GM19035 (cell line): ENCODE results near the gene OTUD5.
"Not testable (repeated sequence)": the region's sequence is repeated elsewhere in the genome, so short reads cannot be mapped to it uniquely, and the experiment has no call there.

ENCODE experiments used
- ATAC-seq: cut with Tn5 transposase; IDR thresholded peaks from one replicate; pipeline ENCODE4 v1.9.1; 2021; ENCODE audit not compliant: unreplicated experiment

OTUD5 gene

DNA sequence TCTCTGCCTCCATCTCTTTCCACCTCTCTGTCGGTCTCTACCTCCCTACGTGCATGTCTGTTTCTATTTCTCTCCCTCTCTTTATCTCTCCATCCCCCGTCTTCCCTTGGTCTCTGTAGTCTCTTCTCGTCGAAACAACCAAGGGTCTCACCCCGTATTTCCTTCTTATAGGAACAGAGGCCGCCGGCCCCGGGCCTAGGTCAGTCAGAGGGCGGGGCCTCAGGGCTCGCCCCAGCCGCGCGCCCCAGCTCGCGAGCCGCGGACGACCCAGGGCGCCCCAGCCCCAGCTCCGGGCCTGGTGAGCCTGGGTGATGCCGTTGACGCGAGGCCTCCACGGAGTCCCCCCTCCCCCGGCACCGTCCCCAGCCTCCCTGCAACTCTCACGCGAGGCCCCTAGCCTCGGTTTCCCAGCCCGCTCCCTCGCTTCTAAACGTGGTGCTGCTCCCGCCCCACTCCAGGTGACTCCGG is 66.4 kb downstream of the OTUD5 start:
- peak; percentile 52 for ATAC-seq

- no peak for ATAC-seq
These were observed 67.0 kb downstream of the OTUD5 start for GRCh38 chrX:48890296-48890925.

GRCh38 chrX:48886586-48886985 is 70.8 kb downstream of the OTUD5 start:
- ATAC-seq: not testable (repeated sequence)

DNA sequence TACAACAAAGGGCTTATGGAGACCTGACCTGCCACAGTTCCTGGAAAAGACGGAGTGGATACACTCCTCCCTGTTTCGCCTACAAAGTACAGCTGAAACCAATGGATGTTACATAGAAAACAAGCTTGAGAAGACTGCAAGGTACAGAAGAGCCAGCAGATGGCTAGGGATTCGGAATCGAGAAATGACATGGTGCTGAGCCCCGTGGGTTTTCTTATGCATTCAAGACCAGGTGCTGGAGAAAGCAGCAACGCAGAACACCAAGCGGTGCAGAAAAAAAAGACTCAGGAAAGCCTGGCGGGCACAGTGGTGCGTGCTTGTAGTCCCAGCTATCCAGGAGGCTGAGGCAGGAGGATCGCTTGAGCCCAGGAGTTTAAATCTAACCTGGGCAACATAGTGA is 73.7 kb downstream of the OTUD5 start:
- no peak for ATAC-seq

- not testable (repeated sequence) for ATAC-seq
These were observed 80.5 kb downstream of the OTUD5 start for GRCh38 chrX:48876944-48877343.
